Mesenchymal stem cell (in vitro differentiated cells and primary cell): ENCODE data around the gene SHANK2.

Experiments
- DNase-seq: peaks from one replicate; pipeline ENCODE4 v3.0.0-alpha.2; 2013
- H2AFZ ChIP-seq: one replicate; pipeline ENCODE4 v1.6.1; 2013; ENCODE audit warnings: low read depth, mild to moderate bottlenecking, control low read depth, inconsistent platforms, low read length, moderate library complexity
- H2AK5ac ChIP-seq: 2 replicates; pipeline ENCODE4 v1.6.1; 2013; ENCODE audit warnings: low read length, moderate library complexity, mild to moderate bottlenecking, inconsistent platforms; ENCODE audit not compliant: severe bottlenecking
- H2BK120ac ChIP-seq: one replicate; pipeline ENCODE4 v1.6.1; 2013; ENCODE audit warnings: low read depth, mild to moderate bottlenecking, inconsistent platforms, low read length, moderate library complexity
- H2BK12ac ChIP-seq, 2 experiments: one replicate each; pipeline ENCODE4 v1.6.1; 2013; ENCODE audit warnings: inconsistent platforms in 2 of 2, low read length in 2 of 2, mild to moderate bottlenecking in 2 of 2, moderate library complexity in 2 of 2, control low read depth in 1 of 2
- H2BK15ac ChIP-seq: one replicate; pipeline ENCODE4 v1.6.1; 2013; ENCODE audit warnings: mild to moderate bottlenecking, low read depth, inconsistent platforms; ENCODE audit not compliant: poor library complexity, severe bottlenecking
- H2BK5ac ChIP-seq: 2 replicates; pipeline ENCODE4 v1.6.1; 2013; ENCODE audit warnings: low read depth, mild to moderate bottlenecking, low read length, control low read depth, inconsistent platforms; ENCODE audit not compliant: poor library complexity, severe bottlenecking
- H3K14ac ChIP-seq, 2 experiments: one replicate each; pipeline ENCODE4 v1.6.1; 2013; ENCODE audit warnings: inconsistent platforms in 2 of 2, low read length in 2 of 2, control low read depth in 1 of 2, mild to moderate bottlenecking in 1 of 2, moderate library complexity in 1 of 2
- H3K18ac ChIP-seq, 2 experiments: one replicate each; pipeline ENCODE4 v1.6.1; 2013; ENCODE audit warnings: inconsistent platforms in 2 of 2, low read length in 2 of 2, control low read depth in 1 of 2, low read depth in 1 of 2, mild to moderate bottlenecking in 1 of 2
- H3K23ac ChIP-seq, 2 experiments: one replicate each; pipeline ENCODE4 v1.6.1; 2013; ENCODE audit warnings: inconsistent platforms in 2 of 2, low read length in 2 of 2, mild to moderate bottlenecking in 2 of 2, moderate library complexity in 2 of 2, control low read depth in 1 of 2
- H3K27ac ChIP-seq: 2 replicates; pipeline ENCODE4 v1.5.1; 2013; ENCODE audit warnings: mild to moderate bottlenecking, moderate library complexity, low read length, control low read depth, inconsistent platforms; ENCODE audit not compliant: poor library complexity, severe bottlenecking
- H3K27me3 ChIP-seq, 2 experiments: 2 replicates each; pipeline versions ENCODE4 v1.6.1 to v1.7.0; 2013; ENCODE audit warnings: low read length in 2 of 2, mild to moderate bottlenecking in 2 of 2, moderate library complexity in 2 of 2, control low read depth in 1 of 2, inconsistent platforms in 1 of 2; ENCODE audit not compliant: control insufficient read depth in 1 of 2, insufficient read depth in 1 of 2
- H3K36me3 ChIP-seq, 2 experiments: 2 replicates each; pipeline versions ENCODE4 v1.6.1 to v1.7.0; 2013; ENCODE audit warnings: low read length in 2 of 2, control low read depth in 1 of 2, inconsistent platforms in 1 of 2, low read depth in 1 of 2, mild to moderate bottlenecking in 1 of 2; ENCODE audit not compliant: insufficient read depth in 2 of 2, control insufficient read depth in 1 of 2
- H3K4ac ChIP-seq, 2 experiments: one replicate each; pipeline ENCODE4 v1.6.1; 2013; ENCODE audit warnings: inconsistent platforms in 2 of 2, low read length in 2 of 2, mild to moderate bottlenecking in 2 of 2, moderate library complexity in 2 of 2, control low read depth in 1 of 2, low read depth in 1 of 2
- H3K4me1 ChIP-seq: 2 replicates; pipeline ENCODE4 v1.6.1; 2013; ENCODE audit warnings: low read depth, low read length, control low read depth; ENCODE audit not compliant: control insufficient read depth, insufficient read depth
- H3K4me2 ChIP-seq: 2 replicates; pipeline ENCODE4 v1.6.1; 2013; ENCODE audit warnings: low read length, mild to moderate bottlenecking, inconsistent platforms; ENCODE audit not compliant: poor library complexity, severe bottlenecking
- H3K4me3 ChIP-seq, 2 experiments: 2 replicates each; pipeline versions ENCODE4 v1.5.1 to v1.7.0; 2013; ENCODE audit warnings: low read length in 2 of 2, mild to moderate bottlenecking in 2 of 2, control low read depth in 1 of 2, low read depth in 1 of 2; ENCODE audit not compliant: insufficient read depth in 1 of 2
- H3K79me1 ChIP-seq: replicated peaks from 2 replicates; pipeline ENCODE4 v1.6.1; 2013; ENCODE audit warnings: mild to moderate bottlenecking, control low read depth, low read length, inconsistent platforms; ENCODE audit not compliant: poor library complexity, severe bottlenecking
- H3K9ac ChIP-seq: 2 replicates; pipeline ENCODE4 v1.7.0; 2013; ENCODE audit warnings: mild to moderate bottlenecking, low read length, moderate library complexity
- H3K9me3 ChIP-seq: 2 replicates; pipeline ENCODE4 v1.7.0; 2013; ENCODE audit warnings: mild to moderate bottlenecking, low read length; ENCODE audit not compliant: control insufficient read depth
- H4K8ac ChIP-seq: one replicate; pipeline ENCODE4 v1.6.1; 2013; ENCODE audit warnings: inconsistent platforms, mild to moderate bottlenecking, low read length, moderate library complexity
- H4K91ac ChIP-seq: one replicate; pipeline ENCODE4 v1.6.1; 2013; ENCODE audit warnings: mild to moderate bottlenecking, low read length, inconsistent platforms
- WGBS: methylation state at CpG from one replicate; pipeline ENCODE4 v1.1.7; 2013; ENCODE audit warnings: mixed read lengths; 5-methylcytosine and 5-hydroxymethylcytosine counted together

SHANK2 gene

DNA sequence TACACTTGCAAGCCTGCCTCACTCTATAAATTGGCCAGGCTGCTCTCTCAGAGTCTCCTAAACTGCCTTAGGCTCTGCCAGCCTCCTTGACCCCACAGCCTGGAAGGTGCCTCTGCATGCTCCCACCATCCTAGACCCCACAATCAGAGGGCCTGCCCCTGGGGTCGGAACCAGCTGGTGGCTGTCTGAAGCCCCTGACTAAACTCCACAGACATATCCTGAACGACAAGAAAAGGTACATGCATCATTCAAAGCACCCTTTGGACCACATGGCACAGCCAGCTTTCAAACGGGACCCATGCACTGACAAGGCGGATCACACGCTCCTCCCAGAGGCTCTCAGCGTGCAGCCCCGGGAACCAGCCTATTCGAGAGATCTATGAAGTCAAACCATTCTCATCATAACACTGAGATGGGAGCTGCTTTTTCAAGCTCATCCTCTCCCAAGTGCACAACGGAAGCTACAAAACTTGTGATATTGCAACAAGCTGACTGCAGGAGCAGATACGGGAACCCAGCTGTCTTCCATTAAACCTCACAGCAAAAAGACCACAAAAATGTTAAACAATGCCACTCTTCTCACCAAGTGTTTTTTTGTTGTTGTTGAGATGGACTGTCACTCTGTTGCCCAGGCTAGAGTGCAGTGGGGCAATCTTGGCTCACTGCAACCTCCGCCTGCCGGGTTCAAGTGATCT, 8.1 kb downstream of the SHANK2 start:
- Histone ChIP-seq H3K4ac (peak overlapping the region in 1 of 2 experiments; percentile 67), H3K27me3 (no peaks in the 10 kb centered on the region), H3K14ac (no peak overlapping the region), H4K8ac (peak overlapping the region; percentile 78), H4K91ac (peak overlapping the region; percentile 95), H3K4me1 (peaks cover 20% of the 10 kb centered on the region), H3K23ac (peak overlapping the region in 1 of 2 experiments; percentile 23), H3K79me1 (peaks cover 28% of the 10 kb centered on the region), H3K27ac (no peak overlapping the region), H3K9ac (no peak overlapping the region), H2BK15ac (peak overlapping the region; percentile 44), H2AFZ (no peak overlapping the region), H2BK12ac (peak overlapping the region; percentile 38 to 78), H2AK5ac (peak overlapping the region; percentile 32), H2BK120ac (peak overlapping the region; percentile 90), H3K9me3 (no peaks in the 10 kb centered on the region), H3K4me2 (no peak overlapping the region), H3K18ac (peak overlapping the region; percentile 78 to 87), H3K4me3 (no peak overlapping the region), H3K36me3 (peaks cover 0 to 5% of the 10 kb centered on the region in 2 experiments), H2BK5ac (no peak overlapping the region)
- 64% methylated on average over 11 of the region's 12 CpGs for WGBS
- DNase-seq = peak; percentile 90

DNA sequence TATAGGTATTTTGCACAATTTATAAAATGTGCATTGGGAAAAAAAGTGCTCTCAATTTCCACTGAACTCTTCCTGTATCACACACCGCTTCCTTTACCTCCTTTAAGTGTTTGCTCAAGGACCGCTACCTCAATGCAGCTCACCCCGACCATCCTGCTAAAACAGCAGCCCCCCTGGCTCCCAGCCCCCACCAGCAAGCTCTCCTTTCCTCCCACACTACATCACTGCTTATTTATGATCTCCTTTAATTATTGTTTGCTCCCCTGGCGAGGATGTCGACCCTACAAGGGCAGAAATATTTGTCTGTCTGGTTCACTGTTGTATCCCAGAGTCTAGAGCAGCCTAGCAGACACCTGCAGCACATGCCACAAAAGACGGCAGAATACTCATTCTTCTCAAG, 10.0 kb downstream of the SHANK2 start:
- no peak overlapping the region for H3K27ac ChIP-seq
- peaks cover 2 to 13% of the 10 kb centered on the region in 2 experiments for H3K36me3 ChIP-seq

DNA sequence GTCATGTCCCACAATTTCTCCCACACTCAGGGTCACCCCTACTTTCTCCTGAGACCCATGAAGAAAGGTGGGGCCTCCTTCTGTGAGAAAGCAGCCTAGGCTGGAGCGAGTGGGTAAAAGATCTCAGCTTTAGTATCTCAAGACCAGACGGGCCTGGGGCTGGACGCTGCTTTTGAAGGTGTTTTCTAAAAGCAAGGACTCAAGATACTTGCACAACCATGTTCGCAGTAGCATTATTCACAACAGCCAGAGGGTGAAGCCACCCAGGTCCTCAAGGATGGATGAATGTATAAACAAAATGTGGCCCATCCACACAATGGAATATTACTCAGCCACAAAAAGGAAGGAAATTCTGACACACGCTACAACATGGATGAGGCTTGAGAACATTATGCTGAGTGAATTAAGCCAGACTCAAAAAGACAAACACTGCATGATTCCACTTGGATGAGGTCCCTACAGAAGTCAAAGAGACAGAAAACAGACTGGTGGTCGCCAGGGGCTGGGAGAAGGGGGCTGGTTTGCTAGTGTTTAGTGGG, 10.6 kb downstream of the SHANK2 start:
- Histone ChIP-seq H3K23ac (no peak overlapping the region), H2AFZ (no peak overlapping the region), H4K91ac (peak overlapping the region; percentile 19), H3K27me3 (no peaks in the 10 kb centered on the region), H3K4ac (peak overlapping the region; percentile 56 to 61), H2BK5ac (no peak overlapping the region), H3K4me1 (peaks cover 19% of the 10 kb centered on the region), H4K8ac (peak overlapping the region; percentile 66), H2BK15ac (no peak overlapping the region), H3K27ac (no peak overlapping the region), H3K79me1 (peaks cover 23% of the 10 kb centered on the region), H2BK12ac (peak overlapping the region; percentile 72 to 85), H3K9ac (peak overlapping the region; percentile 61), H3K4me3 (peak overlapping the region in 1 of 2 experiments; percentile 64), H3K18ac (peak overlapping the region; percentile 72 to 89), H3K36me3 (peaks cover 2 to 15% of the 10 kb centered on the region in 2 experiments), H3K4me2 (no peak overlapping the region), H3K9me3 (no peaks in the 10 kb centered on the region), H3K14ac (no peak overlapping the region), H2BK120ac (peak overlapping the region; percentile 19), H2AK5ac (no peak overlapping the region)
- peak; percentile 76 for DNase-seq
- WGBS = 79% methylated on average over 5 of the region's 6 CpGs

More for the DNA sequence above, 10.0 kb downstream of the SHANK2 start:
- DNase-seq = no peak
- Histone ChIP-seq H3K4me1 (peaks cover 16% of the 10 kb centered on the region), H2BK120ac (peak overlapping the region; percentile 9), H4K91ac (no peak overlapping the region), H3K9me3 (no peaks in the 10 kb centered on the region), H3K27me3 (no peaks in the 10 kb centered on the region), H3K4ac (no peak overlapping the region), H3K14ac (no peak overlapping the region), H2AK5ac (no peak overlapping the region), H2BK5ac (no peak overlapping the region), H2BK15ac (no peak overlapping the region), H3K23ac (no peak overlapping the region), H3K4me3 (no peak overlapping the region), H2AFZ (no peak overlapping the region), H3K4me2 (no peak overlapping the region), H2BK12ac (no peak overlapping the region), H3K18ac (no peak overlapping the region), H3K9ac (no peak overlapping the region), H4K8ac (no peak overlapping the region), H3K79me1 (peaks cover 21% of the 10 kb centered on the region)
- 78% methylated on average over 6 of the region's 6 CpGs for WGBS

GRCh38 chr11:71240865-71241691, 11.3 kb downstream of the SHANK2 start:
- 18% methylated on average over 15 of the region's 17 CpGs for WGBS
- no peak overlapping the region for H2AFZ ChIP-seq
- H2BK5ac ChIP-seq = no peak overlapping the region
- no peaks in the 10 kb centered on the region for H3K27me3 ChIP-seq
- H3K4me3 ChIP-seq = peak overlapping the region in 1 of 2 experiments; percentile 64
- peak overlapping the region; percentile 66 for H4K8ac ChIP-seq
- peak overlapping the region; percentile 56 to 61 for H3K4ac ChIP-seq
- peak overlapping the region; percentile 72 to 85 for H2BK12ac ChIP-seq
- no peak overlapping the region for H3K23ac ChIP-seq
- H3K27ac ChIP-seq = no peak overlapping the region
- H2BK15ac ChIP-seq = no peak overlapping the region
- no peak overlapping the region for H2AK5ac ChIP-seq
- no peaks in the 10 kb centered on the region for H3K9me3 ChIP-seq
- H3K9ac ChIP-seq = peak overlapping the region; percentile 61
- H4K91ac ChIP-seq = peak overlapping the region; percentile 19
- H2BK120ac ChIP-seq = peak overlapping the region; percentile 19
- no peak overlapping the region for H3K14ac ChIP-seq
- H3K4me2 ChIP-seq = peak overlapping the region; percentile 32
- peak; percentile 99 for DNase-seq
- peak overlapping the region; percentile 58 to 89 for H3K18ac ChIP-seq
- peaks cover 23% of the 10 kb centered on the region for H3K79me1 ChIP-seq
- peaks cover 20% of the 10 kb centered on the region for H3K4me1 ChIP-seq
- H3K36me3 ChIP-seq = peaks cover 2 to 16% of the 10 kb centered on the region in 2 experiments
